ENCODE data around the gene STAB1. TPM values are rescaled to one million over a fixed set of nuclear protein-coding genes. Genes with fewer than 3 reads are reported as not detected.

Gene STAB1
- polyA plus RNA-seq, 1 donor (not counting 4 experiments of a cell fraction or from before 2014, with no cell fraction given) = not detected

DNA sequence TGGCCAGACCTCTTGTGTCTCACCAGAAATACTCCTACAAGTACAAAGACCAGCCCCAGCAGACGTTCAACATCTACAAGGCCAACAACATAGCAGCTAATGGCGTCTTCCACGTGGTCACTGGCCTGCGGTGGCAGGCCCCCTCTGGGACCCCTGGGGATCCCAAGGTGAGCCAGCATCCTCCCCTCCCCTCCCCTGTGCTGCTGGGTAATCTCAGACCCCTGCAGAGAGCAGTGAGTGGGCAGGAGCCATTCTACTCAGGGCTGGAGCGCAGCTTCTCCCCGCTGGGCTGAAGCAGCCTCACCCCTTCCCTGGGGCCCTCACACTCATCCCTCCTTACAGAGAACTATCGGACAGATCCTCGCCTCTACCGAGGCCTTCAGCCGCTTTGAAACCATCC, 9.8 kb downstream of the STAB1 start:
- H3K9me3 ChIP-seq (ENCODE audit: control insufficient read depth, low read depth, low read length) = no peaks in the 10 kb centered on the region
- dilution Hi-C loops (cut with MboI; ENCODE audit: extremely low pct_ligation_motif_present, low sequenced_read_pairs) = no loop called here

DNA sequence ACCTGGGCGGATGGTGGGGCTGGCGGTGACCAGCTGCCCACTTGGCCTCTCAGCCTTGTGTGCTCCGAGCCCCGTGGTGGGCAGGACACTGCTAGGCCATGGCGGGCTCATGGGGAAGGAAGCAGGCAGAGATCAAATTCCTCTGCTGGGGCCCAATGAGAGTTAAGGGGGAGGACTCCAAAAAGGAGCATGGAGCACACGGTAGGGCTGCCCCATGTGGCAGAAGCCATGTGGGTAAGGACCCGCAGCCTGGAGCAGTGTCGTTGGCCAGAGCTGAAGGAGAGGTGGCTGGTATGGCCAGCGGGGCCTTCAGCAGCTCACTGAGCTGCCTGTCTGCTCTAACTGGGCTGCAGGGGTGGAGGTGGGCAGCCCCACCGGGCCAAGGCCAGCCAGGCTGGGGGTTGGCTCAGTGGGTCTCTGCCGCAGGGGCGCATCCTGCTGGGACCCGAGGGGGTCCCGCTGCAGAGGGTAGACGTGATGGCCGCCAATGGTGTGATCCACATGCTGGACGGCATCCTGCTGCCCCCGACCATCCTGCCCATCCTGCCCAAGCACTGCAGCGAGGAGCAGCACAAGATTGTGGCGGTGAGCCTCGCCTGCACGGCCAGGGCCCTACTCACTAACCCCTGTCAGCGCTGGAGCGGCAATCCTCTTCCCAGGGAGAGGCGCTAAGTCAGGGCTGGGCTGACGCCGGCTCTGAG, 11.3 kb downstream of the STAB1 start:
- H3K27me3 ChIP-seq (ENCODE audit: control insufficient read depth, extremely low read depth, insufficient read depth, low read length) = peaks cover 12% of the 10 kb centered on the region
- H3K27ac ChIP-seq (ENCODE audit: control insufficient read depth, insufficient read depth, low read length) = no peak overlapping the region
- dilution Hi-C loops (cut with MboI; ENCODE audit: extremely low pct_ligation_motif_present, low sequenced_read_pairs) = no loop called here
- TF ChIP-seq, protein P1, sequence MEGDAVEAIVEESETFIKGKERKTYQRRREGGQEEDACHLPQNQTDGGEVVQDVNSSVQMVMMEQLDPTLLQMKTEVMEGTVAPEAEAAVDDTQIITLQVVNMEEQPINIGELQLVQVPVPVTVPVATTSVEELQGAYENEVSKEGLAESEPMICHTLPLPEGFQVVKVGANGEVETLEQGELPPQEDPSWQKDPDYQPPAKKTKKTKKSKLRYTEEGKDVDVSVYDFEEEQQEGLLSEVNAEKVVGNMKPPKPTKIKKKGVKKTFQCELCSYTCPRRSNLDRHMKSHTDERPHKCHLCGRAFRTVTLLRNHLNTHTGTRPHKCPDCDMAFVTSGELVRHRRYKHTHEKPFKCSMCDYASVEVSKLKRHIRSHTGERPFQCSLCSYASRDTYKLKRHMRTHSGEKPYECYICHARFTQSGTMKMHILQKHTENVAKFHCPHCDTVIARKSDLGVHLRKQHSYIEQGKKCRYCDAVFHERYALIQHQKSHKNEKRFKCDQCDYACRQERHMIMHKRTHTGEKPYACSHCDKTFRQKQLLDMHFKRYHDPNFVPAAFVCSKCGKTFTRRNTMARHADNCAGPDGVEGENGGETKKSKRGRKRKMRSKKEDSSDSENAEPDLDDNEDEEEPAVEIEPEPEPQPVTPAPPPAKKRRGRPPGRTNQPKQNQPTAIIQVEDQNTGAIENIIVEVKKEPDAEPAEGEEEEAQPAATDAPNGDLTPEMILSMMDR (optimal IDR thresholded peaks at IDR 0.05 in 1 of 3, IDR thresholded peaks at IDR 0.05 in 1 of 3, conservative IDR thresholded peaks at IDR 0.05 in 1 of 3; ENCODE audit: extremely low read depth in 1 of 3, insufficient read depth in 2 of 3, low read length in 3 of 3) = no peak
- no peak for DNase-seq (ENCODE audit: low read depth, low spot score)
- H3K9ac ChIP-seq (ENCODE audit: control insufficient read depth, extremely low read depth, insufficient read depth, low read length) = no peak overlapping the region
- H3K9me3 ChIP-seq (ENCODE audit: control insufficient read depth, low read depth, low read length) = no peaks in the 10 kb centered on the region
- H3K79me2 ChIP-seq (ENCODE audit: control insufficient read depth, insufficient read depth, low read length) = no peaks in the 10 kb centered on the region
- H2AFZ ChIP-seq (ENCODE audit: control insufficient read depth, low read length) = no peak overlapping the region
- no peaks in the 10 kb centered on the region for H3K9me1 ChIP-seq (ENCODE audit: control insufficient read depth, extremely low read depth, insufficient read depth, low read length)
- H3K36me3 ChIP-seq (ENCODE audit: control insufficient read depth in 2 of 2, extremely low read depth in 1 of 2, insufficient read depth in 2 of 2, low read length in 2 of 2) = no peaks in the 10 kb centered on the region
- H3K4me2 ChIP-seq (ENCODE audit: control insufficient read depth, extremely low read depth, insufficient read depth, low read depth, low read length) = no peak overlapping the region
- H3K4me3 ChIP-seq (ENCODE audit: control insufficient read depth in 2 of 3, extremely low read depth in 1 of 3, insufficient read depth in 2 of 3, low read depth in 1 of 3, low read length in 3 of 3) = no peak overlapping the region
- no peaks in the 10 kb centered on the region for H4K20me1 ChIP-seq (ENCODE audit: control insufficient read depth, extremely low read depth, insufficient read depth, low read length)
- FAIRE-seq = no peak
- H3K4me1 ChIP-seq (ENCODE audit: control insufficient read depth, extremely low read depth, insufficient read depth, low read length) = no peaks in the 10 kb centered on the region

More for the DNA sequence above, 9.8 kb downstream of the STAB1 start:
- FAIRE-seq = no peak
- no peaks in the 10 kb centered on the region for H3K79me2 ChIP-seq (ENCODE audit: control insufficient read depth, insufficient read depth, low read length)
- H3K4me2 ChIP-seq (ENCODE audit: control insufficient read depth, extremely low read depth, insufficient read depth, low read depth, low read length) = no peak overlapping the region
- no peak for DNase-seq (ENCODE audit: low read depth, low spot score)
- no peak overlapping the region for H2AFZ ChIP-seq (ENCODE audit: control insufficient read depth, low read length)
- H3K4me1 ChIP-seq (ENCODE audit: control insufficient read depth, extremely low read depth, insufficient read depth, low read length) = no peaks in the 10 kb centered on the region
- no peaks in the 10 kb centered on the region for H3K36me3 ChIP-seq (ENCODE audit: control insufficient read depth in 2 of 2, extremely low read depth in 1 of 2, insufficient read depth in 2 of 2, low read length in 2 of 2)
- no peaks in the 10 kb centered on the region for H3K9me1 ChIP-seq (ENCODE audit: control insufficient read depth, extremely low read depth, insufficient read depth, low read length)
- H4K20me1 ChIP-seq (ENCODE audit: control insufficient read depth, extremely low read depth, insufficient read depth, low read length) = no peaks in the 10 kb centered on the region
- peaks cover 12% of the 10 kb centered on the region for H3K27me3 ChIP-seq (ENCODE audit: control insufficient read depth, extremely low read depth, insufficient read depth, low read length)
- no peak overlapping the region for H3K9ac ChIP-seq (ENCODE audit: control insufficient read depth, extremely low read depth, insufficient read depth, low read length)
- no peak overlapping the region for H3K4me3 ChIP-seq (ENCODE audit: control insufficient read depth in 2 of 3, extremely low read depth in 1 of 3, insufficient read depth in 2 of 3, low read depth in 1 of 3, low read length in 3 of 3)
- TF ChIP-seq, protein P1 (optimal IDR thresholded peaks at IDR 0.05 in 1 of 3, IDR thresholded peaks at IDR 0.05 in 1 of 3, conservative IDR thresholded peaks at IDR 0.05 in 1 of 3; ENCODE audit: extremely low read depth in 1 of 3, insufficient read depth in 2 of 3, low read length in 3 of 3) = no peak
- TF ChIP-seq EZH2 (IDR thresholded peaks at IDR 0.05; ENCODE audit: low read length) = no peak
- H3K27ac ChIP-seq (ENCODE audit: control insufficient read depth, insufficient read depth, low read length) = no peak overlapping the region
